ENCODE data around the gene PEG3.

PEG3 gene

DNA sequence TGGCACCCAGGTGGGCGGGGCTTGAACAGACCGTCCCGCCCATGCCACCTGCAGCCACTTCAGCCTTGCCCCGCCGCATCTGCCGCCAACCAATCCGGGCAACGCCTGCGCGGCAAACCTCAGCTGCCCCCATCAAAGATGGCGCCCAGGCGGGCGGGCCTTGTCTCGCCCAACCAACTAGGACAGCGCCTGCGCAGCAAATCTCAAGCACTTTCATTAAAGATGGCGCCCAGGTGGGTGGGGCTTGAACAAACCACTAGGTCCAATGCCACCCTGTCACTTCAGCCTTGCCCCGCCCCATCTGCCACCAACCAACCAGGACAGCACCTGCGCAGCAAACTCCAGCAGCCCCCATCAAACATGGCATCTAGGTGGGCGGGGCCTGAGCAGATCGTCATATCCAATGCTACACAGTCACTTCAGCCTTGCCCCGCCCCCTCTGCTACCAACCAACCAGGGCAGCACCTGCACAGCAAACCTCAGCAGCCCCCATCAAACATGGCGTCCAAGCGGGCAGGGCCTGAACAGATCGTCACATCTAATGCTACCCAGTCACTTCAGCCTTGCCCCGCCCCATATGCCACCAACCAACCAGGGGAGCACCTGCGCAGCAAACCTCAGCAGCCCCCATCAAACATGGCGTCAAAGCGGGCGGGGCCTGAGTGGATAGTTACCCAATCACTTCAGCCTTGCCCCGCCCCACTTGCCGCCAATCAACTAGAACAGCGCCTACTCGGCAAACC is 1.4 kb downstream of the PEG3 start:
- DNase-seq (no peak), ATAC-seq (no peak)

DNA sequence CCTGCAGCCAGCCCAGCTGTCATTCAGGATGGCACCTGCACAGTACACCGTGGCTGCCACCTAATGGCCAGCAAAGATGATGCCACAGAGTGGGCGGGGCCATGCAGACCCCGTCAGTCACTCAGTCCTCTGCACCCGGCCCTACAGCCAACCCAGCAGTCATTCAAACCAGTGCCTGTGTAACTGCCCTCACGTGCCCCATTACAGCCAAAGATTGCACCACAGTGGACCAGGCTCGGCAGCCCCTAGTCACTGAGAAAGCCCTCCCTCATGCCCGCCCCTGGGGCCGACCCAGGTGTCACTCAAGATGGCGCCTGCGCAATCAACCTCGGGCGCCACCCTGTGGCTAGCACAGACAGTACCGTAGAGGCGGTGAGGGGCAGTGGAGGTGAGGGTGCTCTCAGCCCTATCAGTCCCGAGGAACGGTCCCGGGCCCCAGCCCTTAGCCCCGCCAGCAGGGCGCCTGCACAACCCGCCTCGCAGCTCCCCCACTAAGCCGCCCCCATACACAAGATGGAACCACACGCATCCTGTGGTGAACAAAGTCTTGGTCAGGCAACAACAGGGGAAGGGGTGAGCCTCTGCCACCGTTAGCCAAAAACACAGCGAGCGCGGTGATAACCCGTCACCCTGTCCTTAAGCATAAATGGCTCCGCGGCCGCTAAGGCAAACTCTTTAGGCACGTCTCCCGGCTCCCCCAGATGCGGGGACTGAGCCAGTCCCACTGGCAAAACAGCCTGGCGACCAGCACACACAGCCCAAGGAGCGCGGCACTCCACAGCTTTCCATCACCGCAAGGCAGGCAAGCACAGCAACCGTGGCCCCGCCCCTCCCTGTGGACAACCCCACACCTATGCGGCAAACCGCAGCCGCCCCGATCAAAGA is 2.3 kb downstream of the PEG3 start:
- ATAC-seq (no peak), DNase-seq (no peak)

DNA sequence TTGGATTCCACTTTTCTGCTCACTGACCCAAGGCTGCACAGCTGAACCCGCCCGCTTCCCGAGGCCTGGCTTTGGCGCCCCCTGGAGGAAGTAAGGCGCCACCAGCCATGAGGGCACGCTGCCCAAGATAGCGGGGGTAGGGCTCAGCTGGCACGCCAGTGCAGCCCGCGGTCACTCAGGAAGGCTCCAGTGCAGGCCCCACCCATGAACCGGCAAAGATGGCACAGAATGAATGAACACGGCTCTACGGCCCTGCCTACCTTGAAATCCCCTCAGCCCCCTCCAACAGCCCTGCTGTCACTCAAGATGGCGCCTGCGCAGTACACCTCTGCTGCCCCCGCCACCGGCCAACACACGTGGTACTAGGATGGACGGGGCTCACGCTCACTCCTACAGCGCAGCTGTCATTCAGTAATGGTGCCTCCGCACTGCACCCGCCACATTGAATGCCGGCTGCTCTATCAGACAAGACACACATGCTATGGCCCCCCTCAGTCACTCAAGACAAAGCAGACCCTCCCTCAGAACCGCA is 3.0 kb downstream of the PEG3 start:
- no peak for ATAC-seq
- DNase-seq, result no peak

DNA sequence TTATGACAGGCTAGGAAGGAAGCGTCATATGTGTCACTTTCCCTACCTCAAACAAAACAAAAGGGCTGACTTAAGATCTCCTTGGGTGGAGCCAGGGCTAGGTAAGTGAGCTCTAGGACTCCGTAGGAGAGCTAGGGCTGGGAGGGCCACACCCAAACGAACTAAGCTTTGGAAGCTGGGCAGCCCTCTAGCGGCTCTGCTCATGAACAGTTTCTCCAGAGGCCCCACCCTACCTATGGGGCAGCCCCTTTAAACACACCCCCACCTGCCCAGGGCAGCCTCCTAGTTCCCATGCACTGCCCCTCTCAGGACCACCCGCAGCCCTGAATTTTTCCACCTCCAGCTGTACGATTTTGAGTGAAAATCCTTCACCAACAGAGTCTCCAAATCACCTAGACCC is 3.5 kb downstream of the PEG3 start:
- DNase-seq, result no peak
- no peak for ATAC-seq

DNA sequence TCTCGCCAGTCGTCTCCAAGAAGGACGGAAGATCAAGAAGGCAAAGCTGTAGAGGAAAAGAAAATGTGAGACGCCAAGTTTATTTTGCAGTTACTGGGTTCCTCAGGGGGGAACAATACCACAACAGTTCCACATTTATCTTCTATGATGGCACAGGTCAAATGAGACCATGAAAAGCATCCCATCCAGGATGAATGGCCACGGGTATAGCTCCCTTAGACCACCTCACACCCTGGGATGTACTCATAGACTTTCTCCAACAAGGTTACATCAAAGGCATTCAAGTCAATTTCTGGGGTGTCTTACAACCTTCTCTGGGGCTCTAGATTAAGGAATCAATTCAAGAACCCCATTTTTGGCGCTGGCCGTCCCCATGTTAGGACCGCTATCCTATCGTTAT is 4.5 kb downstream of the PEG3 start:
- DNase-seq (no peak), ATAC-seq (no peak)

DNA sequence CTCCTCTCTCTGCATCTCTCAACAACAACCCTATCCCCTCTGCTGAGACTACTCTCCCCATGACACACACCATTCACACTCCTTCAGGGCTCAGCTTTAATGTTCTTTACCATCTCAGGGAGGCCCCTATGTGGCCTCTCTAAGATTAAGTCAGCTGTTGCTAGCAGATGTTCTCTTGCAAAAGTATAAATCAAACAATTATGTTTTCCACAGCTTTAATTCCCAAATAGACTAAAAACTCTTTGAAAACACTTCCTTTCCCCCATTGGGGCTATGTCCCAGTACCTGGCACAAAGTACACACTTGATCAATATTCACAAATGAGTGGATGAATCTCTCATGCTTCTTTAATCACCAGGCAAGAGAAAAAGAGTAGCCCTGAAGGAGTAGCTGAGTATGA is 5.1 kb downstream of the PEG3 start:
- ATAC-seq (no peak), DNase-seq (no peak)

DNA sequence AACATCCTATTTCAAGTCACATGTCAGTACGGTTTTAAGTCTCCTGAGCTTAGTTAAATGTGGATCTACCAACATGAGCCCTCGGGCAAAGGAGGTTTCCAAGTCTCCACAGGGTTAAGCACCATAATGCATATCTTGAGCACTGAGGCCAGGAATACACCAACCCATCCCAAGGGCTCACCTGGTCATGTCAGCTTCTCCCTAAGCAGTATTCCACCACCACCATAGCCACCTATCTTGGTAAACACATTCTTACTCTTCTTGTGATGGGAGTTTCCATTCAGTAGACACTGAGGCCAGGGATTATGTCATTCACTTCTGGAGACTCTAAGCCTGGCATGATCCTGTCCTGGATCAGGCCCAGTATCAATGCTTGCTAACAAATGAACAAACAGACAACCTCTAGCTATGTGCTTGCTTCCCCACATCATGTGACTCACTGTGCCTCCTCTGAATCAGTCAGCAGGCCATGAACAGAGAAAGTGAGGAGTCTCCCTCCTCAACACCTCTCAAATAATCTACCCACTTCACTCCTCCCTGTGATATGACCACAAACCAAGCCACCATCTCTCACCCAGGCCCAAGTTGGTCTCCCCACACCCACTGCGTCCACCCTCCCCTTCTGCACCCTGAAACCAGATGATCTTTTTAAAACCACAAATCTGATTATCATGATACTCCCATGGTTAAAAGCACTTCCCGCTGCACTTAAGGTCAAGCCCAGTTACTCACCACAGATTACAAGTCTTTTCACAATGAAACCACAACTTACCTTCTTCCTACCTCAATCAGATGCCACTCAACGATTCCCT is 5.8 kb downstream of the PEG3 start:
- DNase-seq, result no peak
- ATAC-seq, result no peak

DNA sequence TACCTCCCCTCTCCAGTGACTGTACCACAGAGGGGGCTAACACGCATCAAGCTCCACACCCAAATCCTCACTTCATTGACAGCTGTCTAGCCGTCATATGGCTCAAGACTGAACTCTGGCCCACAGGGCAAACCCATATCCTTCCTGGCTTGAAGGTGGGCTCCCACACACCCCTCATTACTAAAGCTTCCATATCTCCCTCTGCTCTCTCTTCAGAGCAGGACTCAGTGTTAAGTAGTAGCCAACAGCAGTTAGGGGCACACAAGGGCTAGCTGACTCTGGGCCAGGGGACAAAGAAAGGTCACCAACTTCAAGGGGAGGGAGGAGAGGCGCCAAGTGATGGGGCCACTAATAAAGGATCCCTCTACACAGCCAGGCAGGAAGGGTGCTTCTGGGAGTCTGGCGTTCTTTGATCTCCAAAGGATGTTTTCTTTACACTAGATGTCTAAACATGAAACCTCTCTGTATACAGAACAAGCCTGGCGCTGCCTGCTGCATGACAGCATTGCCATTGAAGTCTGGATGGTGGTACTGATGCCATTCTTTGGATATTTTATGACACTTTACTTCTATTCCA is 8.1 kb downstream of the PEG3 start:
- ATAC-seq (no peak), DNase-seq (no peak)

DNA sequence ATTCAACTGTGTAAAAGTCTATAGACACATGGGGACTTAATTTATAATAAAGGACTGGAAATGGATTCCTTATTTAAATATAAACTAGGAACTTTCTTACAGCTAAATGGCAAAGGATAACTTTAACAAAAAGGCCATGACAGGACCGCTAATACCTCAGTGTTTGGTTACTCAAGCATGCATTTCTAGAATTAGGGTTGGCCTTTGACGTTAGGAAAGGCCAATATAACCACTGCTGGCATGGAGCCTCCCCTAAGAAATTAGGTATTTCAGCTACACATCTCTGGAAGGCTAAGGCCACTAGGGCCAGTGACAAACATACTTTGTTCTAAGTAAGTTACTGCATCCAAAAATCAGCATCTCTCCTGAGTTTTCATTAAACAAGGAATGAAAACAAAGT is 9.3 kb downstream of the PEG3 start:
- ATAC-seq (no peak), DNase-seq (no peak)

DNA sequence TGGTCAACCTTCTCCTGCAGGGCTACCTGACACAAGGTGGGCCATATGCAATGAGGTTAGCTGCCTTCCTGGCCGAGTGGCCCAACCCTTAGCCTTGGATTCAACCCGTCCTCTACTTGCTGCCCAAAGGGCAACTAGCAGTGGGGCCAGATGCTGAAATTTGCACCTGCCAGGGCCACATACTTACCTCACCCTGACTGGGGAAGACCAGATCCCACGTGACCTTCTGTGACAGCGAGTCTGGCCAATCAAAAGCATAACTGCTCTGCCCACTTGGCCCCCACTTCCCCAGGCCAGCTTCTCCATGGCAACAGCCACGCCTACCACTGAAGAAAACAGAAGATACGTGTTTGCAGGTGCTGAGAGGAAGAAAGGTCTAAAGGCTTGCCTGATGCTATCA is 10.9 kb downstream of the PEG3 start:
- DNase-seq, result no peak
- no peak for ATAC-seq

DNA sequence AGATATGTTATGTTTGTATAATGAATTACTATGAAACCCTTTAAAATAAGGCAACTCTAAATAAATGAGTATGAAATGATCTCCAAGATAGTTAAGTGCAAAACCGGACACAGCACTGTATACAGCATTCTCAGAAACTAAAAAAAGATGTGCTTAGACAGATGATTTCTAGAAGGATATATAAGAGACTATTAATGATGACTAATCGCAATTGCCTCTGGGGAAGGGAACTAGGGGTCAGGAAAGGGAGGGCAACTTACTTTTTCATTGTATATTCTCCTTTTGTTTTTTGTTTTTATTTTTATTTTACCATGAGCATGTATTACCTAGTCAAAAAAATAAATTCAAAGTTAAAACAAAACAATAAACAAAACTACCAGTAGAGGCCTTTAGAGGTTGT is 12.8 kb downstream of the PEG3 start:
- ATAC-seq, result no peak

DNA sequence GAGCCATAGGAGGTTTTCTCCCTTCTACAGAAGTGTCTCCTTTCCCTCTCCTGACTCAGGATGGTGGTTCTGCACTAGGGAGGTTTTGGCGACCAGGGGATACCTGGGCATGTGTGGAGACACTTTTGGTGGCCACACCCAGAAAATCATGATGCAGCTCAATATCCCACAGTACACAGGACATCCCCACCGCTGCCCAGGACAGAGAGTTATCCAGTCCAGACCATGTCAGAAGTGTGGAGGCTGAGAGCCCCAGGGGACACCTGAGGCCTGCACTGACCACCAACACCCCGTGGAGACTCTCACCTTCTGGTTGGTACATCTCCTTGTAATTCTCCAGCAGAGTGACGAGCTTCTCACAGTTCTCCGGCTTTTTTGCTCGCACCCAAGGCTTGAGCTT is 16.6 kb downstream of the PEG3 start:
- ATAC-seq, result no peak
- DNase-seq, result no peak

More for the DNA sequence above, 12.8 kb downstream of the PEG3 start:
- DNase-seq, result no peak

DNA sequence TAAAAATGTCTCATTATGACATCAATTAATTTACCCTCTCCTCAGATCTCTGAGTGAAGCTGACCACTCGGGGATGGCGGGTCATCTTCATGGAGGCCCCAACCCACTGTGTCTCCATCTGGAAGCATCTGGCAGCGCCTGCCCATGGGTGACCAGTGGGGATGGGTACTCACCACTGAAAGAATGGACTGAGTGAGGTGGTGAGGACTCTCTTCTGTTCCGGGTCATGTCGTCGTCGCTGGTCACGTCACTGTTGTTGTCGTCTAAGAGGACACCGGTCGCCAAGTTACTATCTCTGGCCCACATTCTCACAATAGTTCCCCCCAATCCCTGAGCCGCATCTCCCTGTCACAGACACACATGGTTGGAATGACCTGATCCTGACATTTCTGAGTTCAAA is 17.1 kb downstream of the PEG3 start:
- ATAC-seq (no peak), DNase-seq (no peak)

DNA sequence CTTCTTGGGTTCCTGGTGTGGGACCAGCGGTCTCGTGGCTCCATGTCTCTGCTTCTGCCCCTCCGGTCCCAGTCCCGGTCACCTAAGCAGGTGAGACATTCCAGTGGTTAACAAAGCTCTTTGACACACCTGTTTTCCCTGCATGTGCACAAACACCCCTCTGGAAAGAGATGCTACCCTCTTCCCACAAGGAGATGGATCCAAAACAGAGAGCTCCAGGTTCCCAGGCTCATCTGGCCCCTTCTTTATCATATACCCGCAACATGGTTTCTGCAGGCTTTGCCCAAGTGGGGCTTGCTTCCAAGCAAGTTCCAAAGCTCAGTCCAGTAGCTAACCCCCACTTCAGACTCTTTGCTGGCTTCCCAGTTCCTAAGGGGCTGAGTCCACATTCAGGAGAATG is 17.8 kb downstream of the PEG3 start:
- ATAC-seq (no peak), DNase-seq (no peak)

DNA sequence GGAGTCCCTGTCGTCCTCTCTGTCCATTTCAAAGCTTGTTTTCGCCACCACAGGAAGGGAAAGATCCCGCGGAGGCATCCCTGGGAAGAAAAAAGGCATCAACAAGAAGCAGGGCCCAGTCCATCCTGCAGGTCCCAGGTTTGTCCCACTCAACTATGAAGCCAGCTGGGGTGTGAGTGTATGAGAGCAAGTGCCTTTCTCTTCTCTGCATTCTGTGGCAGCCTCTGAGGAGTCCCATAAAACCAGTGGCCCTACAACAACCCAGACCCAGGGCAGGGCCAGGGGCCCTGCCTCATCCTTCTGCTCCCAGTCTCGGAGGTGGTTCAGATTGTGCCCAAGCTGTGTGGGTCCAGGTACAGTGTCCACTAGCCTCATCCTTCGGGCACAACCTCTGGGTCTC is 18.9 kb downstream of the PEG3 start:
- ATAC-seq (no peak), DNase-seq (no peak)

DNA sequence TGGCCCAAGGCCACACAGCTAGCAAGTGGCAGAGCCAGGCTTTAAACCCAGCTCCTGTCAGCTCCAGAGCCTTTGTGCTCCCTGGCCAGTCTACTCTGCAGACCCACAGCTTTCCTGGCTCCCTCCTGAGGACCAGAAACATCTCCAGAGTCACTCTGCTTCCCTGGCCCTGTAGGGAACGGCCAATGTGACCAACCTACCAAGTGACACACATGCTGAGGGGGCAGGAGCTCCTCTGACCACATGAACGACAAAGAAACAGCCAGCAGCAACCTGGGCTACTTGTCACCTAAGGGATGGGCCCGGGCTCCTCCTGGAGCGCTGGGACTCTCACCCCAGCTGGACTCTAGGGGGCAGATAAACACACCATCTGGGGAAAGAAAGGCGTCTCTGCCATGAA is 19.3 kb downstream of the PEG3 start:
- DNase-seq (no peak), ATAC-seq (no peak)

DNA sequence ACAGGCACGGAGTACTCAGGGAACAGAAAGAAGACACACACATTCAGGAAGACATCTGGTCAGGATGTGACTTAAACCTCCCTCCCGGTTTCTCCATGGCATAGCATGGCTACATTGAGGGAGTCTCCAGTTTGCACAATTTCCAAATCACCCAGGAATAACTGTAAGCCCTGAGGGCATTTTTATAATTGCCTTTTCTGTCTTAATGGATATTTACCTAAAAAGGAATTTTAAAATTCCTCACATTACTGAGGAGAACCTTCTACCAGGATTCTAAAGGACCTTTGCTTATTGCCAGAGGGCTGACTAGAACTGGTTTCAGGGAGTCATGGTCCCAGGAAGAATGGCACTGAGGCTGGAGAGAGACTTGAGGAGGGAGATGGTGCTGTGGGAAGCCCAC is 21.4 kb downstream of the PEG3 start:
- no peak for DNase-seq
- ATAC-seq, result no peak

DNA sequence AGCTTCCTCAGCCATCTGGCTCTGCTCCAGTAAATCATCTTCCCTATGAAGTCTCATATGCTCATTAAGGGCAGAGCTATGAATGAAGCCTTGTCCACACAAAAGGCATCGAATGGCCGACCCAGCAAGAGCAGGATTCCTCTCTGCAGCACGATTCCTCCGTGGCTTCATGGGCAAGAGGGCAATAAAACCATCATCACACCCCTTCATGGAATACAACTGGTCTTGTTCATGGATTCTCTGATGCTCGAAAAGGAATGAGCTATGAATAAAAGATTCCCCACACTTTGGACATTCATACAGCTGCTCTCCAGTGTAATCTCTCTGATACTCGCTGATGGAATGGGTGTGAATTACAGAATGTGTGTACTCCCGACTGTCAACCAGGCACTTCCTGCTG is 25.9 kb downstream of the PEG3 start:
- no peak for DNase-seq
- ATAC-seq, result no peak

DNA sequence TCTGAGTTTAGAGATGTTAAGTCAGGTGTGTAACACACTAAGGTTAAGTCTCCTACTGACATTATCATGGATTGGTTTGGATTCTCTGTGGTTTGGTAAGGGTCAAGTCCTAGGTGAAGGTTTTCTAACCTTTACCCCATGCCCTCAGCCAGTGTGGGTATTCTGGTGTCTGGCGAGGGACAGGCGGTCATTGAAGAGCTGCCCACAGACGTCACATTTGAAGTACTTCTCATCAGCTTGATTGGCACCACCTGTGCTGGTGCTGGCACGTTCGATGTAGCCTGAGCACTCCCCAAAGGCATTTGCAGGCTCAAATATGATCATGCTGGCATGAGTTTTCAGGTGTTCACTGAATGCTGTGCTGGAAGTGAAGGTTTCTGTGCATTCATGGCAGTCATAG is 27.0 kb downstream of the PEG3 start:
- ATAC-seq, result no peak
- DNase-seq, result no peak

DNA sequence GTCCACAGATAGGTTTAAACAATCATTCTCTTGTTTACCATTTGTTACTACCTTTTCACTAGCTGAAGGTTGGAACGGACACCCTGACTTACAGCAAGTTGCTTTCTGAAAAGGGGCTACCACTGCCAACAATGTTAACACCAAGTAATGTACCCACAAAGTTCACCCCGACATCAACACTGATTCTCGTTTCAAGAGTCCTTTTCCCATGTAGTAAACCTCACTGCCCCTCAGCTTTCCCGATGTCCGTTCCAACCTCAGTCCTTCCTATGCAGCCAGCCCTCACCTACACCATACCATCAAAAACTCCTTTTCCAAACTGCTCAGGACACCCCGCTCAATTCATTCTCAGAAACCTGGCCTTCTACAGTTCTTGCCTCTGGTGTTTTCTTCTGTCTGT is 29.0 kb downstream of the PEG3 start:
- ATAC-seq, result no peak
- no peak for DNase-seq

DNA sequence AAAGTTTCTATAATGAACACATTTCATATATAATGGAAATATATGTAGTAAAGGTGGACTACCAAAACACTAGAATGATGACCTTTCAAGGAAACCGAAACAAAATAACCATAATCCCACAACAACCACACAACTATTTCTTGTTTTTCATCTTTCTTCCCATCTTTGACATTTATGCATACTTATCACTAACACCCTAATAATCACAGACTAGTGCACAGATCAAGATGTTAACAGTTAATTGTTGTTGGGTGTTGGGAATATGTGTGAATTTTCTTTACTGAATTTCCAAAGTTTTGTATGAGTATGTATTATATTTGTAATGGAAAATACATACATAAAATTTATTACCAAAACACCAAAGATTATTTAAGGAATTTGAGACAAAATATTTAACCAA is 30.3 kb downstream of the PEG3 start:
- ATAC-seq, result no peak
- no peak for DNase-seq

DNA sequence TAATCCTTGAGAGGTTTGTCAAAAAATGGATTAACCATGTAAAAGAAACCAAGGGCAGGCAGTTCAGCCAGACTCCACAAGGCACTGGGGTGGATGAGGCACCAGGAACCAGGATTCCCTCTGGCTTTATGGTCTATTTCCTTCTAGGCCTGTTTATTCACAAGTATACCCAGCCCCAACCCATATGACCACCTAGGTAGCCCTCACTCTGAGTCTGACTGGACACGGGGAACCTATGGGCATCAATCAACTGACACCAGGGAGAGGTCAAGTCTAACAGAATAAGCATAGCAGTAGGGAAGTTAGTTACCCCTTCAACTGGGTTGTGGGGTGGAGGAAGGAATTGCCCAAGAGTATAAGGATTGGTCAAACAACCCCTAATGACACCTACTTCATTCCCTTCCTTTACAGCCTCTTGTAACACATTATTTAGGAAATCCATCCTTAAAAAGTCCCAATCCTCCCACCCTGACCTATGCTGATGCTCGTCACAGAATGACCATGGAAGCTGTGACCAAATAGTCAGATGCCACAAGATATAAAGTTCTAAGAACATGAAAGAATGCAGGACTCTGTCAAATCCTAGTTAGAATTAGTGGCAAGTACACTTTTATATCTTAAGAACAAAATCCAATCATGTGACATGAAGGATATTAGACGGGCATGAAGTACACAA is 31.7 kb downstream of the PEG3 start:
- ATAC-seq, result no peak
- DNase-seq, result no peak
